DMS 273 (cell line): ENCODE data around the gene CAB39L.
"Not testable (repeated sequence)": the region's sequence is repeated elsewhere in the genome, so short reads cannot be mapped to it uniquely, and the experiment has no call there.

Source experiments
- DNase-seq: peaks from one replicate; lab custom pipeline; 2025; ENCODE audit not compliant: unreplicated experiment; lab: John Stamatoyannopoulos, UW

CAB39L gene

GRCh38 chr13:49294723-49295122, 149.1 kb downstream of the CAB39L start:
- DNase-seq, result not testable (repeated sequence)

- DNase-seq, result peak; percentile 47
Measured at GRCh38 chr13:49292742-49293486, 150.9 kb downstream of the CAB39L start.

DNA sequence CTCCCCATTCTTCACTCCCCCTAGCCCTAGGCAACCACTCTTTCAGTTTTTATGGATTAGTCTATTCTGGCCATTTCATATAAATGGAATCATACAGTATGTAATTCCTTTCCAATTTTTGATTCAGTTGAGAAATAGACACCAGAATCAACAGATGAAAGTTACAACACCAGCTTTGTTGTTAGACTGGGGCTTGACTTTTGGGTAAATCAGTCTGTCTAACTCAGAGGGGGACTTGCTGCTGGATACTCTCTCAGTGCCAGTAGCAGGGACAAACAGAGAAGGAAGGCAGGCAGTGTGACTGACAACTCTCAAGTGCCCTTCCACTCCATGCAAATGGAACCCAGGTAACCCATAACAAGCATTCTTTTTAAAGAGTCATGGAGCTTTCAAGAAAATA, 155.4 kb downstream of the CAB39L start:
- no peak for DNase-seq

DNA sequence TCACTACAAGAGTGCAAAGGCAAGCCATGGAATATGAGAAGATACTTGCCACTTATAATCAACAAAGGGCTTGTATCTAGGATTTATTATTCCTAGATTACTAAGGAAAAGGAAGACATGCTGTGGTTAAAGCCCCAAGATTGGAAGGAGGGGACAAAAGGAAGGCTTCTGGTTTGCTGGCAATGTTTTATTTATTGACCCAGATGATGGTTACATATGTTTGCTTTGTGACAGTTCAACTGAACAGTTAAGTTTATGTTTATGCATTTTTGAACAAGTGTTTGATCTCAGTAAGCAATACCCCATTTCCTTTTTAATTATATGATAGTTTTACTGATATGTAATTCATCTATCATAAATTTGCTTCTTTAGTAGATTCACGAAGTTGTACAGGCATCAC, 155.9 kb downstream of the CAB39L start:
- no peak for DNase-seq

GRCh38 chr13:49279885-49280284, 164.0 kb downstream of the CAB39L start:
- no peak for DNase-seq

DNA sequence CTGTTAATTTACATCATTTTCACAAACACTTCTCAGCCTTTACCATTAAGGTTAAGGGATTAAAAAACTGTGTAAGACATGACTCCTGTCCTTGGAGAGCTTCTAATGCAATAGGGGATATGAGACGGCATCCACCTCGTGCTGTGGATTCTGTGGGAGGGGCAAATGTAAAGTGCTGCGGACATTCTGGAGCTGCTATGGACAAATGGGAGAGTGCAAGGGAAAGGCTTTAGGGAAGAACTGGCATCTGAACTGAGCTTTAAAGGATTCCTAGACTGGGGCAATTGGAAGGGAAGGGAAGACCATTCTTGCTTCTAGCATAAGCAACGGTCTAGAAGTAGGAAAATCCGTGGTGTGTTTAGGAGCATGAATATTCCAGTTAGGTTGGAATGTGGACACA, 164.8 kb downstream of the CAB39L start:
- no peak for DNase-seq

GRCh38 chr13:49278211-49278610, 165.7 kb downstream of the CAB39L start:
- DNase-seq, result no peak

GRCh38 chr13:49272296-49272695, 171.6 kb downstream of the CAB39L start:
- no peak for DNase-seq

DNA sequence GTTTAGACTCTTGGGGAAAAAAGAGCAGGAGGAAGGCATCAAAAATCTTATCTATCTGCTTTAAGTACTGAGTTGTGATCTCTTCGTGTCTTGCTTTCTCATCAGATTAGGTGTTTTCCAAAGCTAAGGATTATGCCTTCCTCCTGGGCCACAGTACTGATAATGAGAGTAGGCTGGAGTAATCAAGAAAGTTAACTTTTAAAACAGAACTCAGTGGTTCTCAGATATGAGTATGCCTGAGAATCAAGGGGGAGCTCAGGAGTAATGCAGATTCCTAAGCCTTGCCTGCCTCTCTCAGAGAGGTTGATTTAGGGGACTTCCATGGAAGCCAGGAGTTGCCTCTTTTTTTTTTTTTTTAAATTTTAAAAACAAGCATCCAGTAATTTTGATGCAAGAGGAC, 172.6 kb downstream of the CAB39L start:
- DNase-seq, result no peak

DNA sequence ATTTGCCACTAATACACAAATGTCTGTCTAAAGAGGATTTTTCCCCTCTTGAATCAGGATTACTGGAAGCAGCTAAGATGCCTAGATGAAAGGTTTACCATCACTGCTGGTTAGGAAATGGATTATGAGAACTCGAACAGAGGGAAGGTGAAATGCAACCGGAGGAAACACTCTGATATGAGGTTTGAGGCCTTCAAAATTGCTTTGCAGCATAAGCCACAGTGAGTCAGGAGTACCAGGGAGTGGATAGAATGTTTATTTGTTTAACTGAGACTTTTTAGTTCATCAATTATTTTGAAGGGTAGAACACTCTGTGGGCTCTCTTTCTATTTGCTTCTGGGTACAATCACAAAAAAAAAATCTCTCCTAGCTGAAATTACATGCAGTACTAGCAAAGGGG, 178.0 kb downstream of the CAB39L start:
- no peak for DNase-seq

- no peak for DNase-seq
Measured at GRCh38 chr13:49262634-49263033, 181.2 kb downstream of the CAB39L start.

DNA sequence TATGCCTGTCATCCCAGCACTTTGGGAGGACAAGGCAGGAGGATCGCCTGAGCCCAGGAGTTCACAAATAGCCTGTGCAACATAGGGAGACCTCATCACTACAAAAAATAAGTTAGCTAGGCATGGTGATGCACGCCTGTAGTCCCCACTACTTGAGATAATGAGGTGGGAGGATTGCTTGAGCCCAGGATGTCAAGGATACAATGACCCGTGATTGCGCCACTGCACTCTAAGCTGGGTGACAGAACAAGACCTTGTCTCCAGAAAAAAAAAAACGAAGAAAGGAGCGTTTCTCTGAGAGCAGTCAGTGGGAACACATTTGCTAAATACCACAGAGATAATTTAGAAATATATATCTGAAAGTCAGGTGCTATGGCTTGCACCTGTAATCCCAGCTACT, 184.3 kb downstream of the CAB39L start:
- DNase-seq, result no peak
